NCI-H2171 (cell line): ENCODE results near the gene NUDT8.
"Not testable (repeated sequence)": the region's sequence is repeated elsewhere in the genome, so short reads cannot be mapped to it uniquely, and the experiment has no call there.

Source experiments
- DNase-seq: peaks from one replicate; lab custom pipeline; 2025; lab: John Stamatoyannopoulos, UW

NUDT8 gene

GRCh38 chr11:67660752-67661151 lies 31.0 kb upstream of the NUDT8 start:
- not testable (repeated sequence) for DNase-seq

GRCh38 chr11:67659651-67660165 lies 30.0 kb upstream of the NUDT8 start:
- not testable (repeated sequence) for DNase-seq

GRCh38 chr11:67657300-67657699 lies 27.6 kb upstream of the NUDT8 start:
- DNase-seq: no peak

GRCh38 chr11:67656278-67656922 lies 26.7 kb upstream of the NUDT8 start:
- no peak for DNase-seq

- DNase-seq: no peak
These were observed 24.5 kb upstream of the NUDT8 start for GRCh38 chr11:67654225-67654624.

- no peak for DNase-seq
These were observed 23.5 kb upstream of the NUDT8 start for GRCh38 chr11:67652965-67653845.

- DNase-seq: no peak
These were observed 22.4 kb upstream of the NUDT8 start for GRCh38 chr11:67651976-67652781.

GRCh38 chr11:67649634-67650510 lies 20.1 kb upstream of the NUDT8 start:
- DNase-seq: no peak

- DNase-seq: no peak
These were observed 19.3 kb upstream of the NUDT8 start for GRCh38 chr11:67648796-67649613.

GRCh38 chr11:67648140-67648795 lies 18.5 kb upstream of the NUDT8 start:
- no peak for DNase-seq

GRCh38 chr11:67647471-67647870 lies 17.7 kb upstream of the NUDT8 start:
- no peak for DNase-seq

- DNase-seq: no peak
These were observed 17.0 kb upstream of the NUDT8 start for GRCh38 chr11:67646535-67647336.

- DNase-seq: no peak
These were observed 16.1 kb upstream of the NUDT8 start for GRCh38 chr11:67645521-67646461.

GRCh38 chr11:67644472-67645418 lies 15.0 kb upstream of the NUDT8 start:
- DNase-seq: no peak

GRCh38 chr11:67644042-67644441 lies 14.3 kb upstream of the NUDT8 start:
- no peak for DNase-seq
